Smooth muscle cell (in vitro differentiated cells): ENCODE results near the gene STX1B. TPM values are rescaled to one million over a fixed set of nuclear protein-coding genes. Genes with fewer than 3 reads are reported as not detected.

Experiments
- DNase-seq: peaks from one replicate; lab custom pipeline; 2025; ENCODE audit not compliant: unreplicated experiment; lab: John Stamatoyannopoulos, UW
- H2AFZ ChIP-seq: fragments of 200-600 bp; sonication (generic); 2 replicates; pipeline ENCODE4 v1.6.0; 2016; ENCODE audit warnings: antibody characterized with exemption, low read depth, mild to moderate bottlenecking
- H3F3A ChIP-seq: fragments of 200-600 bp; sonication (generic); 2 replicates; pipeline ENCODE4 v1.6.0; 2017; ENCODE audit warnings: antibody characterized with exemption, low read depth
- H3K27ac ChIP-seq: fragments of 200-600 bp; sonication (generic); 2 replicates; pipeline ENCODE4 v1.5.1; 2016; ENCODE audit warnings: low read depth, mild to moderate bottlenecking
- H3K27me3 ChIP-seq: fragments of 200-600 bp; sonication (generic); 2 replicates; pipeline ENCODE4 v1.6.1; 2016; ENCODE audit warnings: low read depth, mild to moderate bottlenecking
- H3K36me3 ChIP-seq: fragments of 200-600 bp; sonication (generic); 2 replicates; pipeline ENCODE4 v1.5.1; 2016; ENCODE audit warnings: low read depth
- H3K4me1 ChIP-seq: fragments of 200-600 bp; sonication (generic); 2 replicates; pipeline ENCODE4 v1.5.1; 2016; ENCODE audit warnings: low read depth
- H3K4me2 ChIP-seq: fragments of 200-600 bp; sonication (generic); 2 replicates; pipeline ENCODE4 v1.6.0; 2016; ENCODE audit warnings: mild to moderate bottlenecking
- H3K4me3 ChIP-seq: fragments of 200-600 bp; sonication (generic); 2 replicates; pipeline ENCODE4 v1.5.1; 2016; ENCODE audit warnings: mild to moderate bottlenecking
- H3K79me2 ChIP-seq: fragments of 200-600 bp; sonication (generic); 2 replicates; pipeline ENCODE4 v1.6.0; 2016; ENCODE audit warnings: low read depth, mild to moderate bottlenecking
- H3K9ac ChIP-seq: fragments of 200-600 bp; sonication (generic); 2 replicates; pipeline ENCODE4 v1.6.0; 2016; ENCODE audit warnings: low read depth
- H3K9me3 ChIP-seq: fragments of 200-600 bp; sonication (generic); replicated peaks from 2 replicates; pipeline ENCODE4 v1.5.1; 2016; ENCODE audit warnings: low read depth
- H4K20me1 ChIP-seq: fragments of 200-600 bp; sonication (generic); 2 replicates; pipeline ENCODE4 v1.6.0; 2016; ENCODE audit warnings: low read depth
- CTCF ChIP-seq: fragments of 200-600 bp; sonication (generic); IDR thresholded peaks from 2 replicates; pipeline ENCODE4 v1.5.1; 2017; ENCODE audit warnings: borderline replicate concordance, mild to moderate bottlenecking, antibody characterized with exemption; ENCODE audit not compliant: insufficient read depth, poor library complexity, severe bottlenecking
- WGBS: methylation state at CpG from one replicate; pipeline ENCODE4 v1.1.7; 2016; ENCODE audit warnings: low lambda C conversion rate; 5-methylcytosine and 5-hydroxymethylcytosine counted together
- polyA plus RNA-seq: library from polyadenylated mRNA; unstranded; fragments of >200 nt; fragmentation: Nextera tagmentation; extraction: Ambion mirVana; gene quantifications from 2 replicates; pipeline ENCODE4 v1.2.1, GENCODE V29; 2016
- total RNA-seq: library from RNA; depleted of rRNA; stranded (reverse); fragments of >200 nt; gene quantifications from 2 replicates; pipeline ENCODE4 v1.2.3, GENCODE V29; 2014

STX1B gene
- total and polyA plus RNA-seq, 2 experiments from 2014 or later, result 0.72 to 1.0 TPM

DNA sequence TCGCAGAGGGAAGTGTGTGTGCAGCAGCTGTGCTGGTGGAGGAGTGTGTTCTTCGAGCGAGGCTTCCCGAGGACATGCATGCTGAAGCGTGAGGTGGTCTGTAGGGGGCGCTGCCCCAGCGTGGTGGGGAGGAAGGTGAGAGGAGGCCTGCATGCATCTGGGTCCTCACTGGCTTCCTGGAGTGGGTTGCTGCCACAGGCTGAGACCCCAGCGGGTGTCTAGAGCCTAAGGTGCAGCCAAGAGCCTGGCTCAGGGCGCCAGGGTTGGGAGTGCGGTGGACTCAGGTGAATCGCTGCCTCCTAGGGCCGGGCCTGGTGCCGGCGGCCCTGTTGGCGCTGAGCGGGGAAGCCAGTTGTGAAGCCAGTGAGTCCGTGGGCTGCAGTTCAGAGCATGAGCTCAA, 32.9 kb downstream of the STX1B start:
- no peaks in the 10 kb centered on the region for H3K27me3 ChIP-seq
- peak; percentile 24 for TF ChIP-seq CTCF
- H2AFZ ChIP-seq, result no peak overlapping the region
- no peaks in the 10 kb centered on the region for H3K36me3 ChIP-seq
- no peaks in the 10 kb centered on the region for H3F3A ChIP-seq
- DNase-seq, result no peak
- no peak overlapping the region for H3K27ac ChIP-seq
- no peak overlapping the region for H3K4me2 ChIP-seq
- peaks cover 3% of the 10 kb centered on the region for H4K20me1 ChIP-seq
- H3K9ac ChIP-seq, result no peak overlapping the region
- no peaks in the 10 kb centered on the region for H3K4me1 ChIP-seq
- H3K79me2 ChIP-seq, result no peaks in the 10 kb centered on the region
- H3K4me3 ChIP-seq, result no peak overlapping the region
- H3K9me3 ChIP-seq, result no peaks in the 10 kb centered on the region
- 89% methylated on average over 16 of the region's 17 CpGs for WGBS

GRCh38 chr16:30976486-30976885, 34.0 kb downstream of the STX1B start:
- H3K4me3 ChIP-seq, result no peak overlapping the region
- no peak overlapping the region for H3K4me2 ChIP-seq
- peaks cover 6% of the 10 kb centered on the region for H3K36me3 ChIP-seq
- no peaks in the 10 kb centered on the region for H3K79me2 ChIP-seq
- 96% methylated on average over 4 of the region's 4 CpGs for WGBS
- H3K27ac ChIP-seq, result no peak overlapping the region
- TF ChIP-seq CTCF, result no peak
- H3F3A ChIP-seq, result no peaks in the 10 kb centered on the region
- H3K9ac ChIP-seq, result no peak overlapping the region
- H3K9me3 ChIP-seq, result no peaks in the 10 kb centered on the region
- no peaks in the 10 kb centered on the region for H3K27me3 ChIP-seq
- H3K4me1 ChIP-seq, result no peaks in the 10 kb centered on the region
- H2AFZ ChIP-seq, result no peak overlapping the region
- DNase-seq, result no peak
- H4K20me1 ChIP-seq, result peaks cover 3% of the 10 kb centered on the region

DNA sequence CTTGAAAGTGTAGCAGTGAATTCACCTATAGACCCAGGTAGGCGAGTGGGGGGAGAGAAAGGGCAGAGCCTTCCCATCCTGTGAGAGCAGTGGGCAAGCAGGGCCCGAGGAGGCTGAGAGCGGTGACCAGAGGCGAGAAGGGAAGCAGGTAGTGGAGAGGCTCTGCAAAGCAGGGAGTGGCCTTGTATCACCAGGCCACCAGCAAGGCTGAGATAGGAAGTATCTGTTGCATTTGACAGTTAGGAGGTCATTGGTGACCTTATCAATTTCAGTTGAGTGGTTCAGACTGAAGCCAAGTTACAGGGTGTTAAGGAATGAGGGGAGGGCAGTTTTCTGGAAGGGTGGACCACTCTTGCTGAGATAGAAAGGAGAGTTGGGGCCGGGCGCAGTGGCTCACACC, 36.1 kb downstream of the STX1B start:
- Histone ChIP-seq H3K4me3 (no peak overlapping the region), H3K4me1 (no peaks in the 10 kb centered on the region), H3F3A (no peaks in the 10 kb centered on the region), H3K27ac (no peak overlapping the region), H4K20me1 (peaks cover 3% of the 10 kb centered on the region), H3K4me2 (no peak overlapping the region), H3K9me3 (no peaks in the 10 kb centered on the region), H3K9ac (no peak overlapping the region), H2AFZ (no peak overlapping the region), H3K36me3 (peaks cover 17% of the 10 kb centered on the region), H3K27me3 (no peaks in the 10 kb centered on the region), H3K79me2 (no peaks in the 10 kb centered on the region)
- WGBS, result 96% methylated on average over 6 of the region's 6 CpGs
- DNase-seq, result no peak
- TF ChIP-seq CTCF, result no peak

DNA sequence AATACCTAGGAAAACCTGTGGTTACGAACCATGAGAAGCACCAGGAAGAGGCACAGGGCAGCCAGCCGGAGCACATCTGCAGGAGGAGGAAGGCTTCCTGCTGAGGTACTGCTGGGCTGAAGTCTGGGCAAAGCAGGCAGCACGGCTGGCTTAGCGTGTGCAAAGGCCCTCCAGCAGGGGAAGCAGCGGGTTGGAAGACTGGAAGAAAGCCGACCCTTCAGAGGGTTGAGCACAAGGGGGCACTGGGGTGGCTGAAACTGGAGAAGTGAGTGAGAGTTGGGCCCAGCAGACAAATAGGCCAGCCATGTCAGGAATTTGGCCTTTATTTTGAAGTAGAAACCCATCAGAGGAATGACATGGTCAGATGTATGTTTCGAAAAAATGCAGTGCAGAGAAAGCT, 37.6 kb downstream of the STX1B start:
- no peaks in the 10 kb centered on the region for H3K4me1 ChIP-seq
- H3F3A ChIP-seq, result no peaks in the 10 kb centered on the region
- no peaks in the 10 kb centered on the region for H4K20me1 ChIP-seq
- no peaks in the 10 kb centered on the region for H3K9me3 ChIP-seq
- no peak overlapping the region for H2AFZ ChIP-seq
- no peak overlapping the region for H3K27ac ChIP-seq
- peaks cover 17% of the 10 kb centered on the region for H3K36me3 ChIP-seq
- DNase-seq, result no peak
- H3K79me2 ChIP-seq, result no peaks in the 10 kb centered on the region
- no peak overlapping the region for H3K9ac ChIP-seq
- H3K4me2 ChIP-seq, result no peak overlapping the region
- H3K4me3 ChIP-seq, result no peak overlapping the region
- H3K27me3 ChIP-seq, result no peaks in the 10 kb centered on the region
- TF ChIP-seq CTCF, result no peak
- 92% methylated on average over 7 of the region's 7 CpGs for WGBS
